Erythroblast (primary cell): Measurements from ENCODE around the gene CHRM2.

ENCODE experiments used
- GATA1 ChIP-seq: IDR thresholded peaks from 2 replicates; pipeline ENCODE4 v1.6.1; 2011; ENCODE audit warnings: low read depth, mild to moderate bottlenecking, control low read depth, low read length, moderate library complexity
- POLR2A ChIP-seq: IDR thresholded peaks from 2 replicates; pipeline ENCODE4 v1.6.1; 2011; ENCODE audit warnings: mild to moderate bottlenecking, low read length

- no peak for TF ChIP-seq POLR2A
- TF ChIP-seq GATA1, result no peak
These were observed 54.7 kb downstream of the CHRM2 start for GRCh38 chr7:136923111-136923667.
